Muscle layer of colon (tissue), 2 donors: ENCODE data around the gene SCAMP4.

Experiments
- H3K27ac ChIP-seq: one replicate; pipeline ENCODE4 v1.7.0; 2013; ENCODE audit warnings: low read depth, mild to moderate bottlenecking, low read length, moderate library complexity
- H3K27me3 ChIP-seq, 2 donors: one replicate each; pipeline ENCODE4 v1.7.0; 2013; ENCODE audit warnings: low read length in 2 of 2, mild to moderate bottlenecking in 2 of 2; ENCODE audit not compliant: insufficient read depth in 2 of 2, control insufficient read depth in 1 of 2
- H3K36me3 ChIP-seq: one replicate; pipeline ENCODE4 v1.7.0; 2013; ENCODE audit warnings: mild to moderate bottlenecking, low read length; ENCODE audit not compliant: insufficient read depth
- H3K4me1 ChIP-seq: one replicate; pipeline ENCODE4 v1.7.0; 2013; ENCODE audit warnings: mild to moderate bottlenecking, low read length; ENCODE audit not compliant: insufficient read depth
- H3K4me3 ChIP-seq, 2 donors: one replicate each; pipeline ENCODE4 v1.7.0; 2013; ENCODE audit warnings: low read length in 2 of 2, low read depth in 1 of 2, mild to moderate bottlenecking in 1 of 2, moderate library complexity in 1 of 2
- H3K9ac ChIP-seq: one replicate; pipeline ENCODE4 v1.7.0; 2013; ENCODE audit warnings: low read length
- H3K9me3 ChIP-seq: one replicate; pipeline ENCODE4 v1.7.0; 2013; ENCODE audit warnings: mild to moderate bottlenecking, low read length
- donor health status: abdominal sarcoma.
- donor health status: Adenocarcinoma of cecum.

Gene SCAMP4

GRCh38 chr19:1921825-1922224 lies 16.6 kb downstream of the SCAMP4 start:
- H3K4me1 ChIP-seq: no peaks in the 10 kb centered on the region
- no peaks in the 10 kb centered on the region for H3K27me3 ChIP-seq
- H3K4me3 ChIP-seq: no peak overlapping the region
- H3K36me3 ChIP-seq: peaks cover 15% of the 10 kb centered on the region
- no peak overlapping the region for H3K9ac ChIP-seq
- no peak overlapping the region for H3K27ac ChIP-seq
- no peaks in the 10 kb centered on the region for H3K9me3 ChIP-seq

GRCh38 chr19:1922803-1923202 lies 17.6 kb downstream of the SCAMP4 start:
- Histone ChIP-seq H3K9me3 (no peaks in the 10 kb centered on the region), H3K4me1 (no peaks in the 10 kb centered on the region), H3K4me3 (no peak overlapping the region), H3K27ac (no peak overlapping the region), H3K36me3 (peaks cover 15% of the 10 kb centered on the region), H3K9ac (no peak overlapping the region), H3K27me3 (no peaks in the 10 kb centered on the region)

GRCh38 chr19:1923319-1923718 lies 18.1 kb downstream of the SCAMP4 start:
- Histone ChIP-seq H3K36me3 (peaks cover 15% of the 10 kb centered on the region), H3K4me1 (no peaks in the 10 kb centered on the region), H3K9me3 (no peaks in the 10 kb centered on the region), H3K4me3 (no peak overlapping the region), H3K27ac (no peak overlapping the region), H3K27me3 (no peaks in the 10 kb centered on the region), H3K9ac (no peak overlapping the region)

GRCh38 chr19:1924320-1924961 lies 19.2 kb downstream of the SCAMP4 start:
- Histone ChIP-seq H3K36me3 (peaks cover 15% of the 10 kb centered on the region), H3K4me1 (no peaks in the 10 kb centered on the region)

GRCh38 chr19:1925544-1925943 lies 20.3 kb downstream of the SCAMP4 start:
- H3K9me3 ChIP-seq: no peaks in the 10 kb centered on the region
- peaks cover 9% of the 10 kb centered on the region for H3K36me3 ChIP-seq
- H3K9ac ChIP-seq: no peak overlapping the region
- no peaks in the 10 kb centered on the region for H3K27me3 ChIP-seq
- H3K4me1 ChIP-seq: peaks cover 6% of the 10 kb centered on the region
- no peak overlapping the region for H3K4me3 ChIP-seq
- H3K27ac ChIP-seq: no peak overlapping the region

More at GRCh38 chr19:1924320-1924961, 19.2 kb downstream of the SCAMP4 start:
- H3K9ac ChIP-seq: no peak overlapping the region
- H3K27me3 ChIP-seq: no peaks in the 10 kb centered on the region
- no peak overlapping the region for H3K27ac ChIP-seq
- H3K9me3 ChIP-seq: no peaks in the 10 kb centered on the region
- no peak overlapping the region for H3K4me3 ChIP-seq

GRCh38 chr19:1929021-1929742 lies 24.0 kb downstream of the SCAMP4 start:
- H3K27ac ChIP-seq: no peak overlapping the region
- H3K4me1 ChIP-seq: peaks cover 6% of the 10 kb centered on the region
- peaks cover 0 to 7% of the 10 kb centered on the region in 2 donors for H3K27me3 ChIP-seq
- no peak overlapping the region for H3K9ac ChIP-seq
- H3K36me3 ChIP-seq: no peaks in the 10 kb centered on the region
- H3K4me3 ChIP-seq: peak overlapping the region; percentile 23 to 42
- no peaks in the 10 kb centered on the region for H3K9me3 ChIP-seq

GRCh38 chr19:1931445-1931844 lies 26.2 kb downstream of the SCAMP4 start:
- no peak overlapping the region for H3K4me3 ChIP-seq
- H3K9ac ChIP-seq: no peak overlapping the region
- no peak overlapping the region for H3K27ac ChIP-seq
- peaks cover 6% of the 10 kb centered on the region for H3K4me1 ChIP-seq
- H3K36me3 ChIP-seq: no peaks in the 10 kb centered on the region
- H3K9me3 ChIP-seq: no peaks in the 10 kb centered on the region
- peaks cover 0 to 7% of the 10 kb centered on the region in 2 donors for H3K27me3 ChIP-seq

GRCh38 chr19:1932395-1932794 lies 27.2 kb downstream of the SCAMP4 start:
- H3K4me3 ChIP-seq: no peak overlapping the region
- H3K36me3 ChIP-seq: no peaks in the 10 kb centered on the region
- H3K9ac ChIP-seq: no peak overlapping the region
- H3K27ac ChIP-seq: no peak overlapping the region
- H3K9me3 ChIP-seq: no peaks in the 10 kb centered on the region
- H3K27me3 ChIP-seq: peaks cover 0 to 7% of the 10 kb centered on the region in 2 donors
- H3K4me1 ChIP-seq: peaks cover 6% of the 10 kb centered on the region

GRCh38 chr19:1933244-1933643 lies 28.0 kb downstream of the SCAMP4 start:
- Histone ChIP-seq H3K4me1 (peaks cover 6% of the 10 kb centered on the region), H3K9ac (no peak overlapping the region), H3K4me3 (no peak overlapping the region), H3K27me3 (peaks cover 0 to 7% of the 10 kb centered on the region in 2 donors), H3K9me3 (no peaks in the 10 kb centered on the region), H3K27ac (no peak overlapping the region), H3K36me3 (no peaks in the 10 kb centered on the region)

- no peak overlapping the region for H3K9ac ChIP-seq
Observed at GRCh38 chr19:1933942-1934341, 28.7 kb downstream of the SCAMP4 start.

GRCh38 chr19:1935484-1936208 lies 30.4 kb downstream of the SCAMP4 start:
- H3K9ac ChIP-seq: no peak overlapping the region

More at GRCh38 chr19:1933942-1934341, 28.7 kb downstream of the SCAMP4 start:
- Histone ChIP-seq H3K4me1 (peaks cover 6% of the 10 kb centered on the region), H3K36me3 (no peaks in the 10 kb centered on the region), H3K27ac (no peak overlapping the region), H3K27me3 (peaks cover 0 to 7% of the 10 kb centered on the region in 2 donors), H3K9me3 (no peaks in the 10 kb centered on the region), H3K4me3 (no peak overlapping the region)

More at GRCh38 chr19:1935484-1936208, 30.4 kb downstream of the SCAMP4 start:
- Histone ChIP-seq H3K27me3 (peaks cover 0 to 7% of the 10 kb centered on the region in 2 donors), H3K27ac (no peak overlapping the region), H3K4me3 (no peak overlapping the region), H3K36me3 (no peaks in the 10 kb centered on the region), H3K4me1 (peaks cover 7% of the 10 kb centered on the region), H3K9me3 (no peaks in the 10 kb centered on the region)
